Stimulated activated CD4-positive, alpha-beta T cell treated with anti-CD3 and anti-CD28 coated beads, TNF-alpha, amount 100 ng/mL, for 1 hour (primary cell): ENCODE measurements around the gene HOXA5.

Source experiments
- DNase-seq, 3 donors: peaks; one replicate each; pipeline ENCODE4 v3.0.0-alpha.2; 2020; ENCODE audit warnings: low read depth in 3 of 3, low spot score in 1 of 3

The HOXA5 gene

GRCh38 chr7:27137640-27138315, 5.7 kb downstream of the HOXA5 start:
- DNase-seq, result no peak

GRCh38 chr7:27134392-27134791, 9.1 kb downstream of the HOXA5 start:
- no peak for DNase-seq

- no peak for DNase-seq
Measured at GRCh38 chr7:27133409-27134231, 9.9 kb downstream of the HOXA5 start.

- DNase-seq, result no peak
Measured at GRCh38 chr7:27132978-27133377, 10.5 kb downstream of the HOXA5 start.

- DNase-seq, result no peak
Measured at GRCh38 chr7:27132214-27132613, 11.3 kb downstream of the HOXA5 start.

- no peak for DNase-seq
Measured at GRCh38 chr7:27131390-27131819, 12.1 kb downstream of the HOXA5 start.

GRCh38 chr7:27130540-27131389, 12.7 kb downstream of the HOXA5 start, which contains the start of gene HOXA4:
Gene HOXA4 (minus strand): TSS chr7:27130757. CDS start chr7:27130733, 24 bp downstream.
- peak; percentile 36 to 51 (median 42) for DNase-seq

GRCh38 chr7:27129729-27130539, 13.5 kb downstream of the HOXA5 start:
- DNase-seq, result no peak

GRCh38 chr7:27128776-27129728, 14.4 kb downstream of the HOXA5 start:
- no peak for DNase-seq

- no peak for DNase-seq
Measured at GRCh38 chr7:27128034-27128433, 15.4 kb downstream of the HOXA5 start.

GRCh38 chr7:27126596-27127327, 16.7 kb downstream of the HOXA5 start:
- no peak for DNase-seq

GRCh38 chr7:27125986-27126394, 17.5 kb downstream of the HOXA5 start:
- no peak for DNase-seq

- DNase-seq, result no peak
Measured at GRCh38 chr7:27124902-27125689, 18.4 kb downstream of the HOXA5 start.

- no peak for DNase-seq
Measured at GRCh38 chr7:27124096-27124901, 19.2 kb downstream of the HOXA5 start.

- no peak for DNase-seq
Measured at GRCh38 chr7:27123477-27124053, 19.9 kb downstream of the HOXA5 start.

GRCh38 chr7:27123007-27123476, 20.4 kb downstream of the HOXA5 start:
- DNase-seq, result no peak
